ENCODE results near the gene SCAANT1.

SCAANT1 gene

DNA sequence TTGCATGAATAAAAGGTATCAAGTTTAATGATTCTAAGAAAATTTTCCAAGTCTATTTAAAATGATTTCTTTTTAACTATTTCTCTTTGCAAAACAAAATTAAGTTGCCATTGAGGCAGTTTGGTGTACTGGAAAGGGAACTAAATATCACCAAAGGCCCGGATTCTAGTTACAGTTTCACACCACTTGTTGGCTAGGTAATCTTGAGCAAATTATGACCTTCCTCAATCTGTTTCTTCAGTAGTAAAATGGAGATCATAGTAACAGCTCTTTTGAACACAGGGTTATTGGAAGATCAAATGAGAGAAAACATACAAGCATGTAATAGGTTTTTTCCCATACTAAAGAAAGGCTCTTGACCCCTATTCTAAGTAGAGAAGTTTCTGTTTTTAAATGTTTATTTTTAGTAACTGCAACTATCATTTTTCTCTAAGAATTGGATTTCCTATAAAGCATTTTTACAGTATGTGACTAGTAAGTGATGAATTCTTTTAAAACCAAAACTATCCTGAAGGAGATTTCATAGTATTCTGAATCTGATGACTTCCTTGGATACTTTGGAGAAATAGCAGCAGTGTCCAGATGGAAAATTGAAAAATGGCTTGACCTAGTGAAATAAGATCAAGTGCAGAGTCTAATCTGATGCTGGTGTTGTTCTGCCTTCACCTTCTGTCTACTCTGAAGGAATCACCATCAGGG is 15.7 kb downstream of the SCAANT1 start:
- DNase-seq = no peak

- no peak for DNase-seq
Observed at GRCh38 chr3:63895422-63896189, 16.6 kb downstream of the SCAANT1 start.

- DNase-seq = no peak
Observed at GRCh38 chr3:63892773-63893352, 19.3 kb downstream of the SCAANT1 start.

- no peak for DNase-seq
Observed at GRCh38 chr3:63891518-63891917, 20.7 kb downstream of the SCAANT1 start.

DNA sequence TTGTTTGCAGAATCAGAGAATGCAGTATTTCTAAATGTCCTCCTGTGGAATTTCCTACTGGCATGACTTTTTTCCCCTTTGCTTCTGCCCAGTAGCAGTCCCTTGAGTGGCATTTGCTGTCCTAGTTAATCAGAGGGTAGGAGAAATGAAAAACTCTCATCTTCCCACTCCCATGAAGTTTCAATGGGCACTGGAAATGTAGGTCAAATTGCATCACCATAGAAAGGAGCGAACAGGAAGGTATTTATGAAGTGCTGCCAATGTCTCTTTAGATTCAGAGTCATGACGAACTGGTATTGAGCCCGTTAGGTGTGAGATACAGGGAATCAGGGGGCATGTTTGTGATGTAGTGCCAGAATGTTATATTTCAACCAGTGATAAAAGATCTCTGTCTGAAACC is 25.3 kb downstream of the SCAANT1 start:
- no peak for DNase-seq

- no peak for DNase-seq
Observed at GRCh38 chr3:63880653-63881052, 31.5 kb downstream of the SCAANT1 start.

DNA sequence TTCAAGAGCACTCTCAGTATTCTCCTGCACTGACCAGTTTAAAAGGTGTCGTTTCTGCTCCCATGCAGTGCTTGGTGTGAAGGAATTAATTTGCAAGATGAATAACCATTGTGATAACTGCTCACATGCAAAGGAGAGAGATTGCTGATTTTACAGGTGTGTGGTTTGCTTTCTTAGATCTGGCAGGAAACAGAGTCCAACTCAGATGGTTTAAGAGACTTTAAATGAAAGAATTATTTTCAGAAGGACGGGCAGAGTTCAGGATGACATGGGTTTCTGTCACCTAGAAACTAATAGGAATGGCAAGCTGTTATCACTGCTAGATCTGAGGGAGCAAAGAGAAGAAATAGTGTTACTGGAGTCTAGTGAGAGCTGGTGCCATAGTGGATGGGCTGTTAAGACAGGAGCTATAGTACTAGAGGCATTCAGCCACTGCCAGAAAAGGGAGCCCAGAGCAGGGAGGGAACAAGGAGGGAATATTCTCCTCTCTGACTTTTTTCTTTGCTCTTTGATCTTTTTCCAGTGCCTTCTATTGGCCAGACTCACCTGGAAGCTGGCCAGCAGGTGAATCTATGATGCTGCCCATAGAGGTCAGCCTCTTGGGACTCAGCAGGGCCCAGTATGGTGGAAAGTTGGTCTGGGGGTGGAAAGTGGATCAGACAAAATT is 33.7 kb downstream of the SCAANT1 start:
- DNase-seq = no peak

DNA sequence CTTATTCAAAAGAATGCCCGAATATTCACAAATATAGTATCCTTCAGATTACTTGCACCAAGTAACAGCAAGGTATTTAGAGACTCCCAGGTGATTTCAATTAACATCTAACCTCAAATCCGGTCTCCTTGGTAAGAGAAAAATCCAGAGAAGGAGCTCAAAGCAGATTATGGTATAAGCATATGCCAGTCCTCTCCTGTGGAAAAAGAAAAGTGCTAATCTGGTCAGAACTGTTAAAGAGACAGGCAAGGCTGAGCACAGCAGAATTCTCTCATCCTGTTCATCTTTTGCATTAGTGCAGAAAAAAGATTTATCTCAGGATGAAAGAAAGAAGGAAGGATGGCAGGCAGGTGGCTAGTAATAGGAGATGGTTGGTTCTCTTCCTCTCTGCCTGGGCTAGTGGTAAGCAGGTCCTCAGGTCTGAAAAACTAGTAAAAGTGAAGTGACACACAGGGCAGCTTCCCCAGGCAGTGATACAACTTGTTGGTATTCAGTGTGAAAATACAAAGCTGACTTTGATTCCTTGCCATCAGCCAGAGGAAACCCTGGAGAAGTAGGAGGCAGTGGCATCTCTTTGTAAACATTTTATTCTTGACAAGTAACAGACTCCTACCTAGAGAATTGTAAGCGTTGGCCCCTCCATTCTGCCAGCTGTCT is 34.3 kb downstream of the SCAANT1 start:
- no peak for DNase-seq

GRCh38 chr3:63876260-63876659 is 35.9 kb downstream of the SCAANT1 start:
- no peak for DNase-seq

DNA sequence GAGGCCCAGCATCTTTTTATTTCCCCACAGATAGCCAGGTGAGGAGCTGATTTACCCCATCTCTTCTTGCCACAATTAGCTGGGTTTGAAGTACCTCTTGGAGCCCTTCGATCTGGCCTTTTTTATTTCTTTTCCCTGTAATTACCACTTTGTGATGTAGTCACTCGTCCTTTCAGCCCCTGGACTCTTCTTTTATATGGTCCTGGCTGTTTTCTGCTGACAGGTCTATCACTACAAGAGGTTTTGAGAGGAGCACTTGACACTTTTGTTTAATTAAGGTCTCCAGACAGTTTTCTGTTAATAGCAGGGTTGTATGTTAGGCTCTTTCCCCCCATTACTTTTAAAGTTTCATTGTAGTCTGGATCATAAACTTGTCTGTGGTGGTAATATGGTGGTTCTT is 36.7 kb downstream of the SCAANT1 start:
- no peak for DNase-seq

DNA sequence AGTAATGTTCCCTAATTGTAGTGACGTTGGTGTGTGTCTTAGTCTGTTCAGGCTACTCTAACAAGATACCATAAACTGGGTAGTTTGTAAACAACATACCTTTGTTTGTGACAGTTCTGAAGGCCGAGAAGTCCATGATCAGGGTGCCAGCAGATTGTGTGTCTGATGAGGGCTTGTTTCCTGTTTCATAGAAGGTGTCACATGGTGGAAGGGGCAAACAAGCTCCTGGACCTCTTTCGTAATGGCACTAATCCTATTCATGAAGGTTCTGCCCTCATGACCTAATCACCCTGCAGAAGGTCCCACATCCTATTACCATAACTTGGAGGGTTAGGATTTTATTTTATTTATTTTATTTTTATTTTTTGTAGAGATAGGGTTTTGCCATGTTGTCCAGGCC is 37.4 kb downstream of the SCAANT1 start:
- DNase-seq = no peak

- DNase-seq = no peak
Observed at GRCh38 chr3:63872135-63872924, 39.9 kb downstream of the SCAANT1 start.

DNA sequence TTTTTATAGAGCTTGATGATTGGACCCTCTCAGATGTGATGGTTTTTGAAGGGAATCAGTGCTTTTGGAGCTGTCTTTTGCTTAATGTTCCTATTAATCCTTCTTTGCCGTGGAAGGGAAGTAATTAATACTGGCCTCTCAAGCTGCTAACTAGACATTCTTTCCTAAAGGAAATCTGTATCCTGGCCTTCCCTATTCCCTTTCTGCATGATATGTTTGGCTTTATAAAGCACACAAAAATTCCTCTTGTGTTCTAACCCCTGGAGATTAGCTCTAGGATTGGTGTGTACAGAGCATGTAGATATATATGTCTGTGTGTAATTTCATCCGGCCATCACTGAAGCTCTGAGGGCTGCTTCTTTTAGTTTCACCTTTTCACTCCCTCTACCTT is 41.6 kb downstream of the SCAANT1 start:
- DNase-seq = no peak

- DNase-seq = no peak
Observed at GRCh38 chr3:63869940-63870614, 42.1 kb downstream of the SCAANT1 start.

DNA sequence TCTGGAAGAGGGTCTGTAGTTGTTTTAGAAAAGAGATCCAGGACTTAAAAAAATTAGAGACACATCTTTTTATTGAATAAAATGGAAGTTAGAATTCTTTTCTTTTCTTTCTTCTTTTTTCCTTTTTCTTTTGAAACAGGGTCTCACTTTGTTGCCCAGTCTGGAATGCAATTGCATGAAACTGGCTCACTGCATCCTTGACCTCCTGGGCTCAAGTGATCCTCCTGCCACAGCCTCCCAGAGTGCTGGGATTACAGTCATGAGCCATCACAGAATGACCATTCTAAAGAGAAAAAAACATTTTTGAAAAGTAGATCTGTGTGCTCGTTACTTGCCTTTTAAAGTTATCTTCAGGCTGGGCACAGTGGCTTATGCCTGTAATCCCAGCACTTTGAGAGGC is 45.0 kb downstream of the SCAANT1 start:
- DNase-seq = no peak

- DNase-seq = no peak
Observed at GRCh38 chr3:63864965-63865327, 47.2 kb downstream of the SCAANT1 start.

GRCh38 chr3:63864008-63864964 is 47.9 kb downstream of the SCAANT1 start:
- DNase-seq = no peak

DNA sequence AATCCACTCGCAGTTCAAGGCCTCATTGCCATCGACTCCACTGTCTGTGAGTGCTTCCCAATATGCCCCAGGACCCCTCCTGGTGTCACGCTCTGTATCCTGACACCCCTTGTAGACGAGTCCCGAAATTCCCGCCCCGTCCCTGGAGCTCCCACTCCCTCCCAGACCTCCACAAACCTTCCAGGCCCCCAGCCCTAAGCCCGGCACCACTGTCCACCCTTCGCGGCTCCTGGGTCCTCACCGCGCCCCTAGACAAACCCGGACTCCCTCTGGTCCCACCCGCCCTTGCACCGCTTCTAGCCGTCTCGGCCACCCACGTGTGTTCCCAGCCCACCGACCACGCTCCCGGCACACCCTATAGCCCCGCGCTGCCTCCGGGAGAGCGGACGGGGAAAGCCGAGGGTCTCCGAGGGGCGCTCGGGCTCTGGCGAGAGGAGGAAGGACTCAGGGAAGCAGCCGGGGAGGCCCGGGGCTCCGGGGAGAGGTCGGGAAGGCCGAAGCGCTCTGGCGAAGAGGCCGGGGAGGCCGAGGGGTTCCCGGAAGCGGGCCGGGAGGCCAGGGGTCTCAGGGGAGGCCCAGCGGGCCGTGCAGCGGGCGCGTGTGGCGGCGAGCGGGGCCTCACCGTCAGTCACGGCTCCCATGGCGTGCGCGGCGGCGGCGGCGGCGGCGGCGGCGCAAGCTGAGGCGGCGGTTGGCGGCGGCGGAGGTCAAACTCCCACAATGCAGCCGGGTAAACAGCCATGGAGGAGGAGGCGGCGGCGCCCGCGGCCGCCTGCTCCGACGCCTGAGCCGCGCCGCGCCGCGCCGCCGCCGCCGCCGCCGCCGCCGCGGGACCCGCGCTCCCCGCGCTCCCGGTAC is 48.8 kb downstream of the SCAANT1 start, which contains the start of the genes ATXN7 and THOC7:
TSS of gene ATXN7 (plus strand) at position 718 of the 858 bp plus-strand sequence. CDS start 48,732 bp downstream, outside the sequence.
TSS of gene THOC7 (minus strand) at position 656 of the 858 bp plus-strand sequence. CDS start at position 641, 15 bp downstream.
- no peak for DNase-seq

- DNase-seq = no peak
Observed at GRCh38 chr3:63862804-63863149, 49.4 kb downstream of the SCAANT1 start.
